Activated effector memory CD4-positive, alpha-beta T cell treated with Interleukin-2 at 50 U/mL for 16 hours (primary cell): ENCODE measurements around the gene ARSG.
"Not testable (repeated sequence)": the region's sequence is repeated elsewhere in the genome, so short reads cannot be mapped to it uniquely, and the experiment has no call there.

Experiments used
- DNase-seq: peaks from one replicate; pipeline ENCODE4 v3.0.0-alpha.2; 2020

ARSG gene

GRCh38 chr17:68307443-68307842 is 16.1 kb downstream of the ARSG start:
- no peak for DNase-seq

GRCh38 chr17:68308486-68308885 is 17.2 kb downstream of the ARSG start:
- DNase-seq = not testable (repeated sequence)

- DNase-seq = not testable (repeated sequence)
Observed at GRCh38 chr17:68309066-68309670, 17.9 kb downstream of the ARSG start.

- DNase-seq = peak; percentile 11
Observed at GRCh38 chr17:68310152-68310551, 18.9 kb downstream of the ARSG start.

GRCh38 chr17:68314916-68315535 is 23.7 kb downstream of the ARSG start:
- peak; percentile 27 for DNase-seq

- DNase-seq = no peak
Observed at GRCh38 chr17:68315930-68316329, 24.6 kb downstream of the ARSG start.

- no peak for DNase-seq
Observed at GRCh38 chr17:68317458-68317857, 26.2 kb downstream of the ARSG start.

GRCh38 chr17:68318103-68318991 is 27.1 kb downstream of the ARSG start:
- DNase-seq = no peak

GRCh38 chr17:68319410-68320162 is 28.3 kb downstream of the ARSG start:
- DNase-seq = no peak

GRCh38 chr17:68320311-68320865 is 29.1 kb downstream of the ARSG start:
- no peak for DNase-seq

- DNase-seq = no peak
Observed at GRCh38 chr17:68320943-68321555, 29.8 kb downstream of the ARSG start.

GRCh38 chr17:68321556-68321954 is 30.3 kb downstream of the ARSG start:
- DNase-seq = no peak

GRCh38 chr17:68322630-68323029 is 31.3 kb downstream of the ARSG start:
- no peak for DNase-seq

GRCh38 chr17:68324114-68324513 is 32.8 kb downstream of the ARSG start:
- no peak for DNase-seq

- DNase-seq = no peak
Observed at GRCh38 chr17:68324654-68325336, 33.5 kb downstream of the ARSG start.

GRCh38 chr17:68325961-68326360 is 34.7 kb downstream of the ARSG start:
- DNase-seq = no peak

GRCh38 chr17:68326681-68327080 is 35.4 kb downstream of the ARSG start:
- DNase-seq = no peak

- no peak for DNase-seq
Observed at GRCh38 chr17:68327823-68328557, 36.7 kb downstream of the ARSG start.

- no peak for DNase-seq
Observed at GRCh38 chr17:68328676-68329075, 37.4 kb downstream of the ARSG start.

GRCh38 chr17:68329331-68329730 is 38.0 kb downstream of the ARSG start:
- no peak for DNase-seq

GRCh38 chr17:68331932-68332331 is 40.6 kb downstream of the ARSG start:
- DNase-seq = not testable (repeated sequence)
